GM18861 (cell line): ENCODE data around the gene ASB12.

Experiments used
- ATAC-seq: cut with Tn5 transposase; IDR thresholded peaks from one replicate; pipeline ENCODE4 v1.9.1; 2021; ENCODE audit not compliant: unreplicated experiment

Gene ASB12

GRCh38 chrX:64187762-64188150, 42.7 kb downstream of the ASB12 start:
- ATAC-seq: no peak

GRCh38 chrX:64186974-64187761, 43.2 kb downstream of the ASB12 start:
- no peak for ATAC-seq

- ATAC-seq: no peak
Observed at GRCh38 chrX:64184396-64184795, 46.0 kb downstream of the ASB12 start.

GRCh38 chrX:64182208-64182607, 48.2 kb downstream of the ASB12 start:
- no peak for ATAC-seq

DNA sequence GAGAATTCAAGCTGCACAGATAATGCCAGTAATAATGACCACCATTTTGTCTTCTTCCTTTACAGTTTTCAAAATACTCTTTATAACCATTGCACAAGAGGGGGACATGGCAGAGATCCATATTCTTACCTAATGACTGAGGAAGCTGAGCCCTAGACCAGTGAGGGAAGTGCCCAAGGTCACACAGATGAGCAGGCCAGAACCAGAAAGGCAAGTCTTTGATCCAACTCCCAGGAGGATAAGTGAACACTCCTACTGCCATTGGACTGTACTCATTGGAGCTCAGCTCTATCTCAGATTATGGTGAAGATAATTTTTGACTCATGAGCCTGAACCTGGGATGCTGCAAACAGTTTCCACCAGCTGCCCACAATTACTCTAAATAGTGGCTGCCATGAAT, 53.5 kb downstream of the ASB12 start:
- no peak for ATAC-seq
